ENCODE data around the gene DPP7.
A peak's percentile ranks its signal among the peaks of the same experiment; 100 is the strongest.

Gene DPP7

DNA sequence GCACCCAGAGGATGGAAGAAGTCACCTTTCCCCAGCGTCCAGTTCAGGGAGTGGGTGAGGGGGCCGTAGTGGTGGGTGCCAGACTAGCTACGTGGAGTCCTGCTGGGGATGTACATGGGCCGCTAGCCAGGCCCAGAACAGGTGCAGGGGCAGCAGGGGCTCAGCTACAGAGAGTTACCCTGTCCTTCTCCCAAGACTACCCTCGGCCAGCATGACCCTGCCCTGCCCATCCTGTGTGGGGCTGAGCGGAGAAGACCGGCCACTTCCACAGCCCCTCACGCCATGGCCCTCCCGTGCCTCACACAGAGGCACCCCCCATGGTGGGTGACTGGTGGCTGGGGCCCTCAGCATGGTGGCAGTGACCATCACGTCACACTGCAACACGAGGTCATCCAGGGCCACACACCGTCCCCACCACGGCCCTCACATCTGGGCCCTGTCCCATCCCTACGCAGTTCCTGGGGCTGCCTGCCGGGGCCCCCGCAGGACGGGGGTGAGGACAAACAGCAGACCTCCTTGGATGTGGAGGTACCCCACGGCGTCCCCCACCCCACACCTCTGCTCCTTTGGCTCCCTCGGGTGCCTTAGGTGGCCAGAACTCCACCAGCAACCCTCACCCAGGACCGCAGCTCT is 977 bp upstream of the DPP7 start:
- Histone ChIP-seq H2AFZ (ENCODE audit: low read length, unreplicated experiment) (no peak overlapping the region), H3K4me3 (ENCODE audit: low read depth, low read length) (peak overlapping the region; percentile 76), H3K36me3 (ENCODE audit: insufficient read depth, low read length) (peaks cover 3% of the 10 kb centered on the region; the same call in 1 of the 2 replicates), H3K79me2 (ENCODE audit: control insufficient read depth, insufficient read depth, low read length, unreplicated experiment) (peaks cover 5% of the 10 kb centered on the region), H3K27ac (ENCODE audit: low read depth, low read length) (no peak overlapping the region), H3K4me1 (ENCODE audit: control insufficient read depth, insufficient read depth, low read length, unreplicated experiment) (no peaks in the 10 kb centered on the region), H3K27me3 (ENCODE audit: insufficient read depth, low read length) (no peaks in the 10 kb centered on the region)

DNA sequence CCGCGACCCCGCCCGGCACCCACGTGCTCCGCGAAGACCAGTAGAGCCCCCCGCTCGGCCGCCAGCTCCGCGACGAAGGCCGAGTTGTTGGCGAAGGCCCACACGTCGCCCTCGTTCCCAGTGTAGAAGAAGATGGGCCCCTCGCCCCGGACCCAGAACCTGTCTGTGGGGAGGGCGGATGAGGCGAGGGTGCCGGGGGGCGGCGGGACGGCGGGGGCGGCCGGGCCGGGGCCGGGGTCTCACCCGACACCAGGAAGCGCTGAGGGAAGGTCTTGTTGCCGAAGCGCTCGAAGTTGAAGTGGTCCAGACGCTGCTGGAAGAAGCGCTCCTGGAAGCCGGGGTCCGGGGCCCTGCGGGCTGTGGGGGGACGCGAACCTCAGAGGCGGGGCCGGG is 317 bp downstream of the DPP7 start:
- Histone ChIP-seq H2AFZ (ENCODE audit: low read length, unreplicated experiment) (peak overlapping the region; percentile 79), H3K4me3 (ENCODE audit: low read depth, low read length) (peak overlapping the region; percentile 76), H3K27me3 (ENCODE audit: insufficient read depth, low read length) (no peaks in the 10 kb centered on the region), H3K36me3 (ENCODE audit: insufficient read depth, low read length) (peaks cover 3% of the 10 kb centered on the region; the same call in 1 of the 2 replicates), H3K27ac (ENCODE audit: low read depth, low read length) (no peak overlapping the region), H3K4me1 (ENCODE audit: control insufficient read depth, insufficient read depth, low read length, unreplicated experiment) (no peaks in the 10 kb centered on the region), H3K79me2 (ENCODE audit: control insufficient read depth, insufficient read depth, low read length, unreplicated experiment) (peaks cover 5% of the 10 kb centered on the region)

DNA sequence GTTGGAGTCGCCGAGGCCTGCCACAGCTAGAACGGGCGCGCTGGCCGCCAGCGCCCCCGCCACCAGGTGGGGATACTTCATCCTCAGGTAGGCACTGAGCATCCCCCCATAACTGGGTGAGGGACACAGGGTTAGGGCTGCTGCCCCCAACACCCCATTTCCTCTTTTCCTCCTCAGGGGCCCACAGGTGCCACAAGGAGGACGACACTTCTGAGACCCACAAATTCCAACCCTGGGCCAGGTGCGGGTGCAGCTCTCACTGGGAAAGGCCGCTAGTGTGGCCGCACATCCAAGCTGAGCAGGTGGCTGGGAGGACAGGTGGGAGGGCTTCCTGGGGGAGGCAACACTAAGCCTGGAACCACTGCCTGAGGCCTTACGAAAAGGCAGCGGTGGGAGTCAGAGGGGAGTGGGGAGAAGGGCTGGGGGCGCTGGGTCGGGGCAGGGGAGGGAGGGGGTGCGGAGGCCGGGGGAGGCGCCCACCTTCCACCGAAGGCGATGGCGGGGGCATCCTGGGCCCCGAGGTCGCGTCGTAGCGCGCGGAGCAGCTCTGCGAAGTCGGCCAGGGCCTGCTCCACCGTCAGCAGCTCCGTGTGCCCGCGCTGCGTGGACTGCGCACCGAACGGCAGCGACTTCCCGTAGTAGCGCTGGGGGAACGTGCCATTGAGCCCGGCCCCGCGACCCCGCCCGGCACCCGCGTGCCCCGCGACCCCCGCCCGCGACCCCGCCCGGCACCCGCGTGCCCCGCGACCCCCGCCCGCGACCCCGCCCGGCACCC is 961 bp downstream of the DPP7 start:
- Histone ChIP-seq H3K4me1 (ENCODE audit: control insufficient read depth, insufficient read depth, low read length, unreplicated experiment) (no peaks in the 10 kb centered on the region), H3K27ac (ENCODE audit: low read depth, low read length) (no peak overlapping the region), H3K27me3 (ENCODE audit: insufficient read depth, low read length) (no peaks in the 10 kb centered on the region), H3K4me3 (ENCODE audit: low read depth, low read length) (peak overlapping the region; percentile 53), H2AFZ (ENCODE audit: low read length, unreplicated experiment) (no peak overlapping the region), H3K36me3 (ENCODE audit: insufficient read depth, low read length) (peaks cover 3% of the 10 kb centered on the region; the same call in 1 of the 2 replicates), H3K79me2 (ENCODE audit: control insufficient read depth, insufficient read depth, low read length, unreplicated experiment) (peaks cover 5% of the 10 kb centered on the region)

DNA sequence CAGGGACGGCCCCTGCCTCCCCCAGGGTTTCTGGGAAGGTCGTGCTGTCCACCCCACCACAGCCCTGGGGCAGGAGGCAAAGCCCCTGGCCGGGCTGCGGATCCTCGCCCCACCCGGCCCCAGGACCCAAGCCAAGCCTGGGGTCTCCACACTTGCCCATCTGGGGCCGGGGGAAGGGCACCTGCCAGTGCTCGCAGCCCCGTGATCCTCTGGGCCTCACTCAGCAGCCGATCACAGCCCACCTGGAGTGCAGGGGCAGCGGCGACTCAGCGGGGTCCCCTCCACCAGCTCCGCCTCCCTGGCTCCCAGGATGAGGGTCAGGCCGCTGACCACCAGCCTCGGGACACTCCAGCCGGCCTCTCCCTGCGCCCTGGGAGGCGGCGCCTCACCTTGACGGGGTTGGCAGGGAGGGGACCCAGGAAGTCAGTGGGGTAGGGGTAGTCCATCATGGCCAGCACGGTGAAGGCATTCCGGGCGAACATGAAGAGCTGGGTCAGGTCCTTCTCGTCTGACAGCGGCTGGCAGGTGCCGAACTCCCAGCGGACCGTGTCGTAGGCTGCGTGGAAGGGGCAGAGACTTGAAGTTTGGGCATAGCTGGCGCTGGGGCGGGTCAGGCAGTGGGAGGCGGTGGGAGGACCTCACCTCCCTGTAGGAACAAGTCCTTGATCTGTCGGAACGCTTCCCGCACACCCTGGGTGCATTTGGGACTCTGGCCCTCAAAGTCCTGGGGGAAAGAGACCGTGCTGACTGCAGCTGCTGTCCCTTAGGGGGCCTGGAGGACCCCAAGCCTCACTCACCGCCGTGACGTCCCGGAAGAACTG is 1.8 kb downstream of the DPP7 start:
- Histone ChIP-seq H3K27me3 (ENCODE audit: insufficient read depth, low read length) (no peaks in the 10 kb centered on the region), H2AFZ (ENCODE audit: low read length, unreplicated experiment) (no peak overlapping the region), H3K4me1 (ENCODE audit: control insufficient read depth, insufficient read depth, low read length, unreplicated experiment) (no peaks in the 10 kb centered on the region), H3K79me2 (ENCODE audit: control insufficient read depth, insufficient read depth, low read length, unreplicated experiment) (peaks cover 5% of the 10 kb centered on the region), H3K27ac (ENCODE audit: low read depth, low read length) (no peak overlapping the region), H3K4me3 (ENCODE audit: low read depth, low read length) (peak overlapping the region; percentile 53; the same call in 1 of the 2 replicates), H3K36me3 (ENCODE audit: insufficient read depth, low read length) (peaks cover 3% of the 10 kb centered on the region; the same call in 1 of the 2 replicates)

DNA sequence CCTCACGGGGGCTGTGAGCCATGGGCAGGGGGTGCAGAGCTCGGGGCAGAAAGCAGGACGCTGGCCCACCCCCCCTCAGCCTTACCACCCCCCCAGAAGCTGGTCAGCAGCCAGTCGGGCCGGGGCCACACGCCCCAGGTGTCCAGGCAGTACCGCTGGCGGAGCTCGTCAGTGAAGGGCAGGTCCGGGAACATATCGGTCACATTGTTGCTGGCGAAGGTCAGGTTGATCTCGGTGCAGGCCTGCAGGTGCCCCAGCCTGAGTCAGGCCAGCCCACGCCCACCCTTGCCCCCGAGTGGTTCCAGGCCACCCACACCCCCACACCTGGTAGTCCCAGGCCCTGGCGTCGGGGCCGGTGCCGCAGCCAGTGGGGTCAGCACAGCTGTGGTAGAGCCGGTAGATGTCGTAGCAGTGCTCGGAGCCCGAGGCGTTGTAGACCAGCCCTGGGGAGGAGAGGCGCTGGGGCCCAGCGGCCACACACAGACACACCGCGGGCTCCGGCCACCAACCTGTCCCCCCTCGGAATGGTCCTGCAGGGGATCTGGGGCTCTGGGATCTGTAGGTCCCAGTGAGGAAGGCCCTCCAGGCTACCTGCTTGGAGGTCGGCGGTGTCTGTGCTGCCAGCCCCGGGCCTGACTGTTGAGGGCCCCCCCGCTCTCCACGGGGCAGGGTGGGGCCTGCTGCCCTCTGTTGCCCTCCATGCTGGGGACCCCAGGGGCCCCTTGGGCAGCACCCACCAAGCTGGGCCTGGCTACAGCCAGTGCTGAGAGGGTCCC is 2.6 kb downstream of the DPP7 start:
- peaks cover 3% of the 10 kb centered on the region; the same call in 1 of the 2 replicates for H3K36me3 ChIP-seq (ENCODE audit: insufficient read depth, low read length)

DNA sequence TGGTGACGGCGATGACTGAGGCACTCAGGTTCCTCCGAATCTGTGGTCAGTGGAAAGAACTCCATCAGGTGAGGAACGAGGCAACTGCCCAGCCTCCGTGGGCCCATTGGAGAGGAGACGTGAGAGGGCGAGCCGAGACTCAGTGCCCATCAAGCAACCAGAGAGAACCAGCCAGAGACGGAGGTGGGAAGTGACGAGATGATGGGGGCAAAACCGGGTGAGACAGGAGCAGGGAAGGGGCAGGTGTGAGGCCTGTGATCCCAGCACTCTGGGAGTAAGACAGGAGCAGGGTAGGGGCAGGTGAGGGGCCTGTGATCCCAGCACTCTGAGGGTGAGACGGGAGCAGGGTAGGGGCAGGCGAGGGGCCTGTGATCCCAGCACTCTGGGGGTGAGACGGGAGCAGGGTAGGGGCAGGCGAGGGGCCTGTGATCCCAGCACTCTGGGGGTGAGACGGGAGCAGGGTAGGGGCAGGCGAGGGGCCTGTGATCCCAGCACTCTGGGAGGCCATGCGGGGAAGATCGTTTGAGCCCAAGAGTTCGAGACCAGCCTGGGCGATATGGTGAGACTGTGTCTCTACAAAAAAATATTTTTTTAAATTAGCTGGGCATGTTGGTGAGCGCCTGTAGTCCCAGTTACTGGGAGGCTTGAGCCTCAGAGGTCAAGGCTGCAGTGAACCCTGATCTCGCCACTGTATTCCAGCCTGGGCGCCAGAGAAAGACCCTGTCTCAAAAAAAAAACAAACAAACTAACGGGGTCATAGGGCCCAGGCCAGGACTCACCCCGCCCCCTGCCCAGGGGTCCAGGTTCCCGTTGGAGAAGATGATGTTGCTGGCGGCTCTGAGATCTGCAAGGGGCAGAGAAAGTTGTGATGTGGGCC is 3.4 kb downstream of the DPP7 start:
- no peak overlapping the region for H3K4me3 ChIP-seq (ENCODE audit: low read depth, low read length)
- no peak overlapping the region for H3K27ac ChIP-seq (ENCODE audit: low read depth, low read length)
- no peaks in the 10 kb centered on the region for H3K27me3 ChIP-seq (ENCODE audit: insufficient read depth, low read length)
- H3K4me1 ChIP-seq (ENCODE audit: control insufficient read depth, insufficient read depth, low read length, unreplicated experiment) = no peaks in the 10 kb centered on the region
- peaks cover 5% of the 10 kb centered on the region for H3K79me2 ChIP-seq (ENCODE audit: control insufficient read depth, insufficient read depth, low read length, unreplicated experiment)
- peaks cover 3% of the 10 kb centered on the region; the same call in 1 of the 2 replicates for H3K36me3 ChIP-seq (ENCODE audit: insufficient read depth, low read length)
- H2AFZ ChIP-seq (ENCODE audit: low read length, unreplicated experiment) = no peak overlapping the region

More for the DNA sequence above, 2.6 kb downstream of the DPP7 start:
- H3K4me1 ChIP-seq (ENCODE audit: control insufficient read depth, insufficient read depth, low read length, unreplicated experiment) = no peaks in the 10 kb centered on the region
- H3K27ac ChIP-seq (ENCODE audit: low read depth, low read length) = no peak overlapping the region
- H2AFZ ChIP-seq (ENCODE audit: low read length, unreplicated experiment) = no peak overlapping the region
- peaks cover 5% of the 10 kb centered on the region for H3K79me2 ChIP-seq (ENCODE audit: control insufficient read depth, insufficient read depth, low read length, unreplicated experiment)
- no peak overlapping the region for H3K4me3 ChIP-seq (ENCODE audit: low read depth, low read length)
- no peaks in the 10 kb centered on the region for H3K27me3 ChIP-seq (ENCODE audit: insufficient read depth, low read length)

DNA sequence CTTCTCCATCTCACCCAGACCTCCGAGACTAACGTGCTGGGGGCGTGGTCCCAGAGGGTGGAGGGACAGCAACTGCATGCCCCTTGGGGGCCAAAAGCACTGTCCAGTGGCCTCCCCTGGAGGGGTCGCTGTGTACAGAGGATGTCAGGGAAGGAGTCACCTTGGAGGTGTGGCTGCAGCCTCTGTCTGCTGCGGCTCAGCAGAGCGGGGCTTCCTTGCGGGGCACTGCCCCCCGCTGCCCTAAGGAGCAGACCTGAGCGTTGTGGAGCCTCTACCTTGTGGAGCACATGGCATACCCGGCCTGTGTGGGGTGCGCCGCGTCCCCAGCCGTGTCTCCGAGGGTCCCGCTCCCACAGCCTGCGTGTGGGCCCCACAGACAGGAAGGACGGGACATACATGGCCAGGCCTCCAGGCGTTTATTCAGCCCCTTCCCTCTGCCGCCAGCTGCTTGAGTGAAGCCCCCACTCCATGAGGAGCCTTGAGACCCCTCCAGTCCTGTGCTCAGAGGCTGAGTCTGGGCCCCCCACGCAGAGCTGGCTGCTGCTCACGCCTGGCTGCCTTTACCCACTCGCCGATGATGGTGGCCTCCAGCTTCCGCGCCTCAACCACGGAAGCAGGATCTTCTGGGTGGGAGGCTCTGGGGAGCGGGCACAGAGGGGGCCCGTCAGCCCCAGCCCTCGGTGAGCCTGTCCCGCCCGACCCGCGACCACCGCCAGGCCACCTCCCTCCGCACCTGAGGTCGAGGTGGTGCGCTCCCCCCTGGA is 4.2 kb downstream of the DPP7 start:
- Histone ChIP-seq H3K4me1 (ENCODE audit: control insufficient read depth, insufficient read depth, low read length, unreplicated experiment) (no peaks in the 10 kb centered on the region), H3K27me3 (ENCODE audit: insufficient read depth, low read length) (no peaks in the 10 kb centered on the region), H3K4me3 (ENCODE audit: low read depth, low read length) (no peak overlapping the region), H3K36me3 (ENCODE audit: insufficient read depth, low read length) (peaks cover 3% of the 10 kb centered on the region; the same call in 1 of the 2 replicates), H2AFZ (ENCODE audit: low read length, unreplicated experiment) (no peak overlapping the region), H3K79me2 (ENCODE audit: control insufficient read depth, insufficient read depth, low read length, unreplicated experiment) (peaks cover 5% of the 10 kb centered on the region), H3K27ac (ENCODE audit: low read depth, low read length) (no peak overlapping the region)

DNA sequence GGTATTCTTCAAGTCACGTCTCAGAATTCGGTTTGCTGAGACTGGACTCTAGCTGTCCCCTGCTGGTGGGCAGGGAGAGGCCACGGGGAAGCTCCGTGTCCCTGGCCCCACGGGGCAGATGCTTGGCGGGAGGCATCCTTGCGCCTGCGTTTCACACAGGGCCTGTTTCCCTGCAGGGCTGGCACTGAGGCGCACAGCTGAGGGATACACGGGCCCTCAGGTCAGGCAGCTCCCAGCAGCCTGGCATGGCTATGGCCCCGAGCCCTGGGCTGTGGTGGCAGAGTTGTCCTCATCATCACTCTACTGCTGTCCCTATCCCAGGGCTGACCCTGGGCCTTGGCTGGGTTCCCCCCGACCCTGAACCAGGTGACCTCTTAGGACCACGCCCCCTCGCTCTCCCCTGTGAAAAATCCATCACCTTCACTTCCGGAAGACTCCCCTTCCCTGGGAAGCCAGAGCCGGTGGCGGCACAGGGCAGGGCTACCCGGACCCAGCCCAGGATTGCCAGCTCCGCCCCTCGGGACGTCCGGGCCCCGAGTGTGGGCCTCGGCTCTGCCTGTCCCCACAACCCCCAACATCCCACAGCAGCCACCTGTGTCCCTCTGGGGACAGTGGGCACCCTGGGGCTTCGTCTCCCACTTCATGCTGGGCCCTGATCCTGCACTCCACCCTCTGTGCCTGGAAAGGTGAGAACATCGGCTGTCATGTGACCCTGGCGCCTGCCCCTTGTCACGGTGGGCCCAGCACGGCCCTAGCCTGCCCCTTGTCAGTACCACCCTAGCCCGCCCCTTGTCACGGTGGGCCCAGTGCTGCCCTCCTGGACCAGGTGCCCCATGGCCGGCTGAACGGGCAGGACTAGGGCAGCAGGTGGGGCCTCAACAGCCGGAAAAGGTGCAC is 5.0 kb downstream of the DPP7 start:
- Histone ChIP-seq H3K79me2 (ENCODE audit: control insufficient read depth, insufficient read depth, low read length, unreplicated experiment) (peaks cover 5% of the 10 kb centered on the region), H2AFZ (ENCODE audit: low read length, unreplicated experiment) (no peak overlapping the region), H3K4me3 (ENCODE audit: low read depth, low read length) (no peak overlapping the region), H3K36me3 (ENCODE audit: insufficient read depth, low read length) (peaks cover 3% of the 10 kb centered on the region; the same call in 1 of the 2 replicates), H3K27ac (ENCODE audit: low read depth, low read length) (no peak overlapping the region), H3K4me1 (ENCODE audit: control insufficient read depth, insufficient read depth, low read length, unreplicated experiment) (no peaks in the 10 kb centered on the region), H3K27me3 (ENCODE audit: insufficient read depth, low read length) (no peaks in the 10 kb centered on the region)

All from ACC112 (cell line).